RPMI7951 (cell line): Measurements from ENCODE around the gene NR2C2AP. TPM values are rescaled to one million over a fixed set of nuclear protein-coding genes. Genes with fewer than 3 reads are reported as not detected.

Experiments
- DNase-seq: peaks from one replicate; pipeline ENCODE4 v3.0.0-alpha.2; 2012; ENCODE audit warnings: low read depth
- total RNA-seq: library from RNA; depleted of rRNA; stranded (reverse); fragments of >200 nt; shearing (Covaris generic); gene quantifications from 2 replicates; pipeline ENCODE4 v1.2.3, GENCODE V29; 2014

Gene NR2C2AP
- total RNA-seq, 1 experiment from 2014 or later, result 20.4 TPM

DNA sequence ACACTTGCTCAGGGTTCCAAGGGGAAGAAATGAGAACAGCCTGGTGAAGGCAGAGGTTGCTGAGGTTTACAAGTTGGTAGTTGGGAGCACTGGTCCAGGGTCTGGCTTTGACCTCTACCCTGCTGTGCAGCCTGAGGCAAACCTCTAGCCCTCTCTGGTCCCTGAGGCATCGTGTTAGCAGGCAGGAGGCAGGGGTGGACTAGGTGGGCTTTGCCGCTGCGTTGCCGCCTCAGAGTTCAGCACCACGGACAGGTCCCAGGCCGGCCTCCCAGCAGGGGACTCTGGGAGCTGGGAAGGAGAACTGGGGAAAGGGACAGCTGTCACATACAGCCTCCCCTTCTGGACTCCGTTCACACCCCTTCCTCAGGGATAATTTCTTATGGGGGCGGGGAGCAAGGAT lies 11.7 kb upstream of the NR2C2AP start:
- peak; percentile 47 for DNase-seq

DNA sequence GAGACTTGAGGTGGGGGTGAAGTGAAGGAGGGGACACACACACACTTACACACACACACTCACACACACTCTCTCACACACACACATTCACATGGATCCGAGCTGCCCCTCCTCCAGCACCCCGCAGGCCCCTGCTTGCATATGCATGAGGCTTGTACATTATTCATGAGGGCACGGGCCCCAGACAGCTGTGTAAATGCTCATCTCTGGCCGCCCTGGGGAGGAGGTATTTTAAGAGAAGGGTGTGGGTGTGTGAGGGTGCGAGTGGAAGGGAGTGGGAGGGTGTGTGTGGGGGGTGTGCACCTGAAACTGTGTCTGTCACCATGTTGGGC lies 10.9 kb upstream of the NR2C2AP start:
- no peak for DNase-seq

DNA sequence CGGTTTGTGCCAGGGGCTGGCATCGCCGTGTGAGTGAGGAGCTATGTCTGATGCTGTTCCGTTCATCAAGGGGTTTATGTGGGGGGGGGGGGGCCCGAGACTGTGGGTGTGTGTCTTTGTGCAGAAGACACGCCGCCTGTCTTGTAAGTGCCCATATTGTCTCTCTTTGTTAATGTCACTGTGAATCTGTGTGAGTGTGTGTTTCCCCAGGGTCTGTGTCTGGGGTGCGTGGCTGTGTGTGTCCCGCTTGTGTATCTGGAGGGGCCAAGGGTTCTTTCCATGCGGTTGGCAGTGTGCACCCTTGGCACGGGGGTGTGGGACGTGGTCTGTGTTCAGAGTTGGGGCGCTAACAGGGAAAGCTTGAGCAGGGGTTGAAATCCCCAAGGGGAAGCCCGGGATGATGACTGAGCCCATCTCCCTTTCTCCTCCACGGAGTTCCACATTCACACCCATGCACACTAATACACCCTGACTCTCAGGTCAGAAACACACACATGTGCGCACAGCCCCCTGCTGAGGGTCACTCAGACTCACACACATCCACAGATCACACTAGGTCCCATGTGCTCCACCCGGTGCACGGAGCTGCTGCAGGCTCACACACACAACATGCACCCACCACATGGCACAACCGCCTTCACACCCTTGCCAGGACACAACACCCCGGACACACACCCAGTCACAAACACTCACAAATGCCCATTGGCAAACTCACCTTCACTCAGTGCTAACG lies 10.4 kb upstream of the NR2C2AP start:
- DNase-seq, result no peak

DNA sequence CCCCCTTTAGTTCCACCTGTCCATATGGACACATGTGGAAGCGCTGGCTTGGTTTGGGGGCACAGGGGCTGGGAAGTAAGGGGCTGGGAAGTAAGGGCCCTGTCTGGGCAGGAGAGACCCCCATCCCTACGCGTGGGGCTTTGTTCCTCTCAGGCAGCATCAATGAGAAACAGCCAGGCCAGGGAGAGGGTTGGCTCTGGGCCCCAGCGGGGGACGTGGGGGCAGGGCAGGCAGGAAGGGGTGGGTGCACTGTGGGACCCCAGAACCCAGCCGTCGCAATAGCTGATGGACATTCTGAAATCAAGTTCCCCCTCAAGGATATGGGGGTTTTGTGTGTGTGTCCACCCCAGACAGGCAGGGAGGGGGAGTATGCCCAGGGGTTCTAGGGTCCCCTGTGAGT lies 9.7 kb upstream of the NR2C2AP start:
- no peak for DNase-seq

DNA sequence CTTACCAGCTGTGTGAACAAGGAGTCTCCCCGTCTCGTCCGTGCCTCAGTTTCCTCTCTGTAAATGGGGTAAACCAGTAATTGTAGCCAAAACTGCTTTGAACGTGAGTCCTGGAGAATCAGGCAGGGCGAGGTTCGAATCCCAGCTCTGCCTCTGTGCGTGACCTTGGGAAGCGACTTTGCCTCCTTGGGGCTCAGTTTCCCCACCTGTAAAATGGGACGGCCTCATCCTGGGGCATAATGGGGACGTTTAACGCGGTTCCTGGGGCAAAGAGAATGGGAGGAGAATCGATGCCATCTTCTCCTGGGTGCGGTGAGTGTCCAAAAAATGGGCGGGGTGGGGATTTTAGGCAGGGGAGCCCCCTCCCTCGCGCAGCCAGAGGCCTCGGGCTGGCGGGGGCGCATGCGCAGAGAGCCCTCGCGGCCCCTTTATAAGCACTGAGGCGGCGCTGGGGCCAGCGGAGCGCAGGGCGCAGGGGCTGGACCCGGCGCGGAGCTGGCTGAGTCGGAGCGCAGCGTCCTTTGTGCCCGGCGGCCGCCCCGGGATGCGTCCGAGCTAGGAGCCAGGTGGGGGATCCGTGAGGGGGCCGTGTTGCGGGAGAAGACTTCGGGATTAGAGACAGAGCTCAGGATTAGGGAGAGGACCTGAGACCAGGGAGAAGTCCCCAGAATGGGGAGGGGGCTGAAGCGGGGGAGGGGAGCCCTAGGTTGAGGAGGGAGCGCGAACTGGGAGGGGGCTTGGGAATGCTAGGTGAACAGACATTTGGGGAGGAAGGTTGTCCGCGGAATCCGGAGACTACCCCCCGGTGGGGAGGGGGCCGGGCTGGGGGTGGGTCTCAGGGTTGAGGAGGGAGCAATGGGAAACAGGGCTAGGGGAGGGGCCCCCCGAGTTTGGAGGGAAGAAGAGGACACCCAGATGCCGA lies 8.5 kb upstream of the NR2C2AP start, which contains the start of gene NCAN:
Gene NCAN, plus strand, starts transcription at position 460 of the 922 bp plus-strand sequence. CDS start 4,996 bp downstream, outside the sequence.
- DNase-seq, result no peak

DNA sequence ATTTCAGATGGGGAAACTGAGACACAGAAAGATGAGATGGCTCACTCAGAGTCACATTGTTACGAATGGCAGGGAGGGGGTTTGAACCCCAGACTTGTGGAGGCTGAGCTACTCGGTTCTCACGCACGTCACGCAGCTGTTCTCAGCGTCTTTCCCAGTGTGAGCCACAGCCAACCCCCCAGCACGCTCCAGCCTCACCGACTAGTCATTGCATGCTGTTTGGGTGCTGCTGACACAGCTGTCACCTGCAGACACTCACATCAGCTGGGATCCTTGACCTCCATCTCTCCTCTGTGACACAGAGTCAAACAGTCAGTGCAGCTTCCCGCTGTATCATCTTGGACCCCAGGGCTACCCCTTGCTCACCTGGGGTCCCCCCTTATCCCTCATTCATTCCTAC lies 6.2 kb upstream of the NR2C2AP start:
- DNase-seq, result no peak

DNA sequence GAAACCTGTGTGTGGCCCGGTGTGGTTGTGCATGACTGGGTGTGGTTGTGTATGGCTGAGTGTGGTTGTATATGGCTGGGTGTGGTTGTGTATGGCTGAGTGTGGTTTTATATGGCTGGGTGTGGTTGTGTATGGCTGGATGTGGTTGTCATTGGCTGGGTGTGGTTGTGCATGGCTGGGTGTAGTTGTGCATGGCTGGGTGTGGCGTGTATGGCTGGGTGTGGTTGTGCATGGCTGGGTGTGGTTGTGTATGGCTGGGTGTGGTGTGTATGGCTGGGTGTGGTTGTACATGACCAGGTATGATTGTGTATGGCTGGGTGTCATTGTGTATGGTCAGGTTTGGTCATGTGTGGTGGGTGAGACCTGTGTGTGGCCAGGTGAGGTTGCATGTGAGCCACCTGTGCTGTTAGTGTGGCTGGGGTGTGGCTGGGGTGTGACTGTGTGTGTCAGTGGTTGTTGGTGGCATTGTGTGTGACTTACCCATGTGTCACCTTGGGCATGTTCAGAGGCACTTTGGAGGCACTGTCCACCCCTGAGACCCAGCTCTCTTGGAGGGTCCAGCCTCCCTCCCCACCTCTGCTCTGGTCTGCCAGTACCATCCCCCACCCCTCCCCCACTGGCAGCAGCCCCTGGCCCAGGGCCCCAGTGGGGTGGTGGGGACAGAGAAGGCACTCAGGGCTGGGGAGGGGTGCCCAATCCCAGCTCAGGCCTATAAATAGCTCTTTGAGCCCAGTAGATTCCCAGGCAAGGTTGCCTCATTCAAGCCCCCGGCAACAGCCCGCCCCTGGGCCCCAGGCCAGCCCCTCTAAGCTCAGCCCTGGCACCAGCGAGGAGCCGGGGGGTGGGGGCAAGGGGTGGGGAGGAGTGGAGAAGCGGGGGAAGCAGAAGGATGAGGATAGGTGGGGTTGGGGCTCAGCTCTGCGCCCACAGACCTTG lies 4.7 kb upstream of the NR2C2AP start:
- DNase-seq, result no peak

DNA sequence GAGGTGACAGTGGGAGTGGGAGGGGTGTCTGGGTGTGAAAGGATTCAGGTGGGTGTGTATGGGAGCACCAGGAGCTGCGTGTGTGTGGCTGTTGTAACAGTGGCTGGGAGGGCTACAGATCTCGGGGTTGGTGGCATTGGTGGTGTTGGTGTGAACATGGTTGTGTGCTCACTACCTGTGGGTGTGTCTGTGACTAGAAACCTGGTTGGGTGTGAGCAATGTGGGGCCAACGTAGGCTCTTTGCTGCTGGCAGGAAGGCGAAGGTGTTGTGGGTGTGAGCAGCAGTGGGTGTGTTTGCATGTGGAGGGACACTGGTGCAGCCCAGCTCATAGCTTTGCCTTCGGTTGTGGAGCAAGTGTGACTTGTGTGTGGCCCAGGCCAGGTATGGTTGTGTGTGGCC lies 3.7 kb upstream of the NR2C2AP start:
- no peak for DNase-seq

DNA sequence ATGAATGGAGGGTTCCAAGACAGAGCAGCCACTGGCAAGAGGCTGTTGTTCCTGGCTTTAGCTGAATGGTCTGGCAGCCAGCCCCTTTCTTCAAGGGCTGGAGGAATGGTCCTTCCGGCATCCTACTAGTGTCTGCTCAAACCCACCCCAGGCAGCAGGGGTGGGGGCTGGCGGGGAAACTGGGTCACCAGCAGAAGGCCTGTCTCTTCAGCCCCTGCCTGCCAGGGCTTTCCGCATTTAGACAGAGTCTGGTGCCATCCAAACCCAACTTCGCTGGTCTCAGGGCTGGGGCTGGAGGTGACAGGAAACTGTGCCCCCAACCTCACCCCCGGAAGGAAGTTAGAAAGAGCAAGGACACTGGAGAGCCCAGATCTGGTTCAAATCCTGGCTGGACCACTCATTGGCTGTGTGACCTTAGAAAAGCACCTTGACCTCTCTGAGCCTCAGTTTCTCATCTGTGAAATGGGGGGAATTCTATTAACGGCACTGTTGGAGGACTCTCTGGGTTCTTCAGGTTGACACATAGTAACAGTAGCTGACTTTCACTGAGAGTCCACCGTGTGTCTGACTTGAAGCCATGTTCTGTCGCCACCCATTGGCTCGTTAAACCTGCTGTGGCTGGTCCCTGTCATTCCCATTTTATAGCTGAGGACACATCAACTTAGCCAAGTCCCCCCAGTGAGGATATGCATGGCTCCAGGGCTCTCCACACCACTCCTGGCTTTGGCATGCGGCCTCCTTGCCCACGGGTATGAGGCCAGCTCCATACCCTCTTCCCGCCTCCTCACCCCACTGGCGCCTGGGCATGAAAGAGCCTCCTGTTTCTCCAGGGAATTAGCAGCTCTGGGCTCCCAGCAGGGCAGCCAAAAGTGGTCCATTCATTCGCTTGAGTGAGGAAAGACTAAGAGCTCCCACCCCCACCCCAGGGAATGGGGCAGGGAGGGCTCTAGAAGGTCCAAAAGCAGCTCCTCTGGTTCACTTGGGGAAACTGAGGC lies 2.5 kb upstream of the NR2C2AP start:
- no peak for DNase-seq

DNA sequence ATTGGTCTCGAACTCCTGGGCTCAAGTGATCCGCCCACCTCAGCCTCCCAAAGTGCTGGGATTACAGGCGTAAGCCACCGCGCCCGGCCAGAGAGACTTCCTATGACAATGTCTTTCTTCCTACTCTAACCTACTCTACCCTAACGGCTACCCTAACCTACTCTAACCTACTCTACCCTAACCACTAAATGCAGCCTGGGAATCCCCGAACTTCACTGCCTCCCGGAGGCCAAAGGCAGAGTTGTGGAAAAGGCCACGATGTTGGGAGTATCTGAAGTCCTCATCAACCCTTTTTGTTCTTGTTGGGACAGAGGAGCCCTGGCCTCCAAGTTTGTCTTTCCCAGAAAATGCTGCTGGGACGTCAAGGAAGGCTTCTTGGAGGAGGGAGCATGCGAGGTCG lies 967 bp upstream of the NR2C2AP start:
- DNase-seq, result no peak

DNA sequence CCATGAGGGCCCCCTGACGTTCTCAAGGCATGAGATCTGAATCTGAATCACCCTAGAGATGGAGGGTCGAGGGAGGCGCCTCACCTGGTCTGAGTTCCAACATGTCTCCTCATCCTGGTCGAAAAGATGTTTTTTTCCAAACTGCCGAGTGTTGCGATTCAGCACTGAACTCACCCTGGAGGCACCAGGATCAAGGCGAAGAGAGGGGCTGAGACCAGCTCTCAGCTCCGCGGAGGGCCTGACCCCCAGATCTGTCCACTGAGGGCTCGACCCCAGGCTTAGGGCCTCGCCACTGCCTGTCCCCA lies 555 bp downstream of the NR2C2AP start:
- DNase-seq, result no peak

DNA sequence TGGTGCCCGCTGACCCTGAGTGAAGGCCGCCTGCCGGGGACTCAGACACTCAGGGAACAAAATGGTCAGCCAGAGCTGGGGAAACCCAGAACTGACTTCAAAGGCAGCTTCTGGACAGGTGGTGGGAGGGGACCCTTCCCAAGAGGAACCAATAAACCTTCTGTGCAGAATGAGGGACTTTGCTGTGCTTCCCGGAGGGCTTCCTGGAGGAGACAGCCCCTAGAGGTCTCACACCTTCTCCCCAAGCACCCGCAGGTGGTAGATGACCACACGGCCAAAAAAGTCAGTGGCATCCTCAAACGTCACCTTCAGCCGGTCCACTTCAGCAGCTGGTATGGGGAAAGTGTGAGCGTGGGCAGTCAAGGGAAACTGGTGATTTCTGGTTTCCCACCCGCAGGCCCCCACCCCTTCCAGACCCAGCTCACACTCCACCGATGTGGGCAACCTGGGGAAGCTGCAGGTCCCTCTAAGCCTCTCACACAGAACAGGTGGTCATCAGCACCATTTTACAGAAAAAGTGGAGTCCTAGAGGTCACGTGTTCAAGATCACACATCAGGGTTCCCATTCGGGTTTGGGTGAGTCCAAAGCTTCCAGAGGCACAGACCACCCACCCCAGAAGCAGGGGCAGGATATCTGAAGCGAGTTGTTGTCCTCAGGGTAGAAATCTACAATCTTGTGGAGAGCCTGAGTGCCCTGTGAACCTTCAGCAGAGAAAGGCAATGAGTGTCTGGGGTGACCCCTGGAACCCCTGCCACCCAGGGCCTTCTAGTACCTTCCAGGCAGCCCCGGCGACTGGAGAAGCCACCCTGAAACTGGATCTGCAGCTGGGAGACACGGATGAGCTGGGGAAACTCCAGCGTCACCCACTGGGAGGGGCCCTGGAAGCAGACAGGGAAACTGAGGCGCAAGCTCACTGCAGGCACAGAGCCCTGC lies 1.2 kb downstream of the NR2C2AP start:
- no peak for DNase-seq

DNA sequence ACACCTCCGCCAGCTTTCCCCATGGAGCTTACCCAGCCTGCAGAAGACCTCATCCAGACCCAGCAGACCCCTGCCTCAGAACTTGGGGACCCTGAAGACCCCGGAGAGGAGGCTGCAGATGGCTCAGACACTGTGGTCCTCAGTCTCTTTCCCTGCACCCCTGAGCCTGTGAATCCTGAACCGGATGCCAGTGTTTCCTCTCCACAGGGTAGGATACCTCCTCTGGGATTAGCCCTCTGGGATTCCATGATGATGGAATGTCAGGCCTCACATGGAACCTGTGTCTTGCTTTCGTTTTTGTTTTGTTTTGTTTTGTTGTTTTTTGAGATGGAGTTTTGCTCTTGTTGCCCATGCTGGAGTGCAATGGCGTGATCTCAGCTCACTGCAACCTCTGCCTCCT lies 9.3 kb downstream of the NR2C2AP start:
- no peak for DNase-seq

DNA sequence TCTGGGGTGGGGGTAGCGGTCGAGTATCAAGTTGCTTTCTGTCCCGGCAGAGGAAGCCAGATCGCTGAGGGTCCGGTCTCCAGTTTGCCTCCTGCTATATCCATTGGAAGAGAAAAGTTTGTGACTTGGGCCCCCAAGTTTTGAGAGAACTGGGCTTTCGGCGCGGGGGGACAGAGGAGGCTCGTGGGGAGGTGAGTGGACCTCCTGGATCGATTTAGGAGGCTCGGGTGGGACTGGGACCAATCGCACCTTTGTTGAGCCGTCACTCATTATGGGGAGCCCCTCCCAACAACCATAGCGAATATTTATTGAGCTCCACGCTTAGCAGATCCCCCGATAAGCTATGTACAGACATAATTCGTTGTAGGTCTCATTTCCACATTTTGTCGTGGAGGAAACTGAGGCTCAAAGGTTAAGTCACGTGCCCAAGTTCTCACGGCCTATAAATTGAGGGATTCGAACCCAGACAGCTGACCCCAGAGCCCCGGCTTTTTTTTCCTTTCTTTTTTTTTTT lies 10.2 kb downstream of the NR2C2AP start:
- no peak for DNase-seq

DNA sequence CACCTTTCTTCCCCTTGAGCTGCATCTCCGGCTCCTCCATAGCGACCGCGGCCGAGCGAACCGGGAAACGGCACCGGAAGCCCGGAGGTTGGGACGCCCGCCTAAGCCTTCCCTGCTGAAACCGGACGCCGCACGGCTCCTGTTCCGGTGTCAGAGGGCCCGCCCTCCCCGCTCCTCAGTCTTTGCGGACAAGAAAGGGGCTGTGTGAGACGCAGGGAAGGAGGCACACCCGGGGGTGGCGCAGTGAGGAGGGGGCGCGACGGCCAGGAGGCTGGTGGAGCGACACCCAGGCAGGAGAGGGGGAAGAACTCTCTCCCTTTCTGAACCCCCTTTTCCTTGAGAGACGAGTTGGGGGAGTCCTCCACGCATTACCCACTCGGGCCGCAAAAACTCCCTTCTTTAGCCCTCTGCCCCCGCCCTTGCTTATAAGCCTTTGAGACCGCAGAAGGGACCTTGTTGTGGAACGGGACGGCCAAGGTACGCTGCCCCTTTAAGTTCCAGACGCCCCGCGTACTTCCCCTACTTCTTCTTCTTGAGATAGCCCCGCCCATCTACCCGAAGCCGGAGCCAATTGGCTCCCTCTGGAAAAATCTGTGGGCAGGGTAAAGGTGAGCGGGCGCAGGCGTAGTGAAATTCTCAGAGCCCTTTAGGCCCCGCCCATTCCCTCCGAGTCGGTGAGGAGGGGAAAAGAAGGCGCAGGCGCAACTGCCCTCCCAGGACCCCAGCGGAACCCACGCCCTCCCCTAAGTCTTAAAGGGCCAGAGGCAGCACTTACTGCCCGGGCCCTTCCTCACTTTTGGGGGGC lies 10.9 kb downstream of the NR2C2AP start, which contains the start of the genes BORCS8 and RFXANK:
Gene BORCS8, minus strand, starts transcription at position 75 of the 805 bp plus-strand sequence. Its CDS starts 35 bp downstream, at position 40.
Gene RFXANK, plus strand, starts transcription at position 181 of the 805 bp plus-strand sequence. CDS start 1,689 bp downstream, outside the sequence.
- DNase-seq, result peak; percentile 99

DNA sequence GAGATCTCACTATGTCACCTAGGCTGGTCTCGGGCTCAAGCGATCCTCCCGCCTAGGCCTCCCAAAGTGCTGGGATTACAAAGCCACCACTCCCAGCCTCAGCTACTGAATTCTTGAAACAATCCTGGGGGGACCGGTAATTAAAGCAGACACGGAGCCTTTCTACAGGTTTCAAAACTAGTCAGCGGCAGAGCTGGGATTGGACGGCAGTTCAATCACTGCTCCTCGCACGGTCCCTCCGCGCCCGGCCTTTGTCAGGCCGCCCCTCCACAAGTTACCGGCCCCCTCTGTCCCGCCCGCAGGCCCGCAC lies 11.5 kb downstream of the NR2C2AP start:
- no peak for DNase-seq

DNA sequence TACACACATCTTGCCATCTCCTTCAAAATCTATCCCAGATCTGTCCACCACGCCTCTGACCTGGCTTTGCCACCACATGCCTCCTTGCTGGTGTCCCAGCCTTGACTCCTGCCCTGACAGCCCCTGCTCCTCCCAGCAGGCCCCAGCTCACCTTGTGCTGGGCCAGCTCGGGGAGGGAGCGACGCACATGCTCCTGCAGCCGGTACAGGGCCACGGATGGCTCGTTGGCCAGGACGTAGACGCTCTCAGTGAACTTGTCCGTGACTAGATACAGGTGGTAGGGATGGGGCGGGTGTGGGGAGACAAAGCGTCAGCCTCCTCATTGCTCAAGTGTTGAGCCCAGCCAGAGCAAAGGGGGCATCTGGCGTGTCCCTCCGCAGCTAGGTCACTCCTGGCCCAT lies 16.5 kb downstream of the NR2C2AP start:
- DNase-seq, result no peak
